HepG2 (cell line): ENCODE results near the gene C6orf136. TPM values are rescaled to one million over a fixed set of nuclear protein-coding genes. Genes with fewer than 3 reads are reported as not detected.

Experiments
- CEBPG ChIP-seq: IDR thresholded peaks from 2 replicates; pipeline ENCODE4 v1.6.1; 2016
- DR1 ChIP-seq: sonication (generic); formaldehyde crosslinking; IDR thresholded peaks from 2 replicates; pipeline ENCODE4 v1.8.0; 2021; ENCODE audit warnings: mild to moderate bottlenecking, missing genetic modification reagents, inconsistent platforms
- FOXA3 ChIP-seq: IDR thresholded peaks from 2 replicates; pipeline ENCODE4 v1.6.1; 2016; ENCODE audit warnings: missing genetic modification reagents, missing compliant biosample characterization
- FUBP1 ChIP-seq: sonication (generic); formaldehyde crosslinking; IDR thresholded peaks from 2 replicates; pipeline ENCODE4 v1.5.1; 2020; ENCODE audit warnings: missing genetic modification reagents, mild to moderate bottlenecking, borderline replicate concordance
- HBP1 ChIP-seq: IDR thresholded peaks from 2 replicates; pipeline ENCODE4 v1.6.1; 2016; ENCODE audit warnings: low read depth, control low read depth
- KLF12 ChIP-seq: sonication (generic); formaldehyde crosslinking; IDR thresholded peaks from 2 replicates; pipeline ENCODE4 v1.4.0; 2020; ENCODE audit warnings: missing genetic modification reagents, borderline replicate concordance
- KLF9 ChIP-seq: IDR thresholded peaks from 2 replicates; pipeline ENCODE4 v1.6.1; 2016; ENCODE audit warnings: low read depth
- SOX6 ChIP-seq, 2 experiments: fragments of 450-650 bp in 1 of 2; sonication (generic) in 1 of 2; formaldehyde crosslinking in 1 of 2; IDR thresholded peaks; 2 replicates each; pipeline versions ENCODE4 v1.4.0 to v1.6.1; 2017 to 2020; ENCODE audit warnings: antibody characterized with exemption in 1 of 2, mild to moderate bottlenecking in 1 of 2, missing genetic modification reagents in 1 of 2
- UBTF ChIP-seq: sonication (generic); formaldehyde crosslinking; IDR thresholded peaks from 2 replicates; pipeline ENCODE4 v1.4.0; 2020; ENCODE audit warnings: mild to moderate bottlenecking, missing genetic modification reagents
- ZNF512 ChIP-seq: sonication (generic); formaldehyde crosslinking; IDR thresholded peaks from 2 replicates; pipeline ENCODE4 v1.4.0; 2020; ENCODE audit warnings: mild to moderate bottlenecking, missing genetic modification reagents
- polyA plus RNA-seq, 8 experiments: library from polyadenylated mRNA; depleted of rRNA in 3 of 8; stranded (reverse) in 7 of 8; unstranded in 1 of 8; fragments of >200 nt; fragmentation: Illumina TruSeq in 4 of 8; extraction: Trizol in 4 of 8; gene quantifications; 2 replicates each; pipeline versions ENCODE4 v1.2.1 to v1.2.3, GENCODE V29; 2011 to 2016; ENCODE audit warnings: low read depth in 4 of 8, missing spikeins in 1 of 8, mixed read lengths in 1 of 8; ENCODE audit not compliant: insufficient read depth in 1 of 8
- total RNA-seq, 5 experiments: library from RNA; depleted of rRNA; stranded (reverse); fragments of >200 nt; fragmentation: Illumina TruSeq; extraction: Trizol; gene quantifications; 2 replicates each; pipeline ENCODE4 v1.2.3, GENCODE V29; 2016; ENCODE audit warnings: low read depth in 1 of 5
- TF ChIP-seq, protein P1 (sequence below): sonication (generic); formaldehyde crosslinking; IDR thresholded peaks from 2 replicates; pipeline ENCODE4 v1.8.0; 2022; ENCODE audit warnings: missing genetic modification reagents, mild to moderate bottlenecking, moderate library complexity, borderline replicate concordance
- TF ChIP-seq, protein P2 (sequence below): sonication (generic); formaldehyde crosslinking; IDR thresholded peaks from 2 replicates; pipeline ENCODE4 v1.4.0; 2020; ENCODE audit warnings: missing genetic modification reagents
- TF ChIP-seq, protein P3 (sequence below): IDR thresholded peaks from 2 replicates; pipeline ENCODE4 v1.6.1; 2016; ENCODE audit warnings: missing genetic modification reagents, missing compliant biosample characterization
- TF ChIP-seq, protein P4 (sequence below): IDR thresholded peaks from 2 replicates; pipeline ENCODE4 v1.6.1; 2016

Gene C6orf136
- total and polyA plus RNA-seq, 2 of the 13 experiments (the other 11 are each of a cell fraction or from before 2014, with no cell fraction given): 12.0 to 26.2 TPM

GRCh38 chr6:30672445-30673253 lies 25.7 kb downstream of the C6orf136 start, which contains the start of gene DHX16 (continued):
- 0 out of 2 replicates have a peak, but pooled peaks have one; percentile 26 for TF ChIP-seq CEBPG (CRISPR knock-in tag)
- TF ChIP-seq SOX6 (IDR thresholded peaks at IDR 0.05): no peak
- TF ChIP-seq SOX6 (CRISPR knock-in tag; IDR thresholded peaks at IDR 0.05): peak; percentile 78
- 0 out of 2 replicates have a peak, but pooled peaks have one; percentile 40 for TF ChIP-seq HBP1 (CRISPR knock-in tag)
- TF ChIP-seq FUBP1 (CRISPR knock-in tag): no peak
- TF ChIP-seq, protein P1, sequence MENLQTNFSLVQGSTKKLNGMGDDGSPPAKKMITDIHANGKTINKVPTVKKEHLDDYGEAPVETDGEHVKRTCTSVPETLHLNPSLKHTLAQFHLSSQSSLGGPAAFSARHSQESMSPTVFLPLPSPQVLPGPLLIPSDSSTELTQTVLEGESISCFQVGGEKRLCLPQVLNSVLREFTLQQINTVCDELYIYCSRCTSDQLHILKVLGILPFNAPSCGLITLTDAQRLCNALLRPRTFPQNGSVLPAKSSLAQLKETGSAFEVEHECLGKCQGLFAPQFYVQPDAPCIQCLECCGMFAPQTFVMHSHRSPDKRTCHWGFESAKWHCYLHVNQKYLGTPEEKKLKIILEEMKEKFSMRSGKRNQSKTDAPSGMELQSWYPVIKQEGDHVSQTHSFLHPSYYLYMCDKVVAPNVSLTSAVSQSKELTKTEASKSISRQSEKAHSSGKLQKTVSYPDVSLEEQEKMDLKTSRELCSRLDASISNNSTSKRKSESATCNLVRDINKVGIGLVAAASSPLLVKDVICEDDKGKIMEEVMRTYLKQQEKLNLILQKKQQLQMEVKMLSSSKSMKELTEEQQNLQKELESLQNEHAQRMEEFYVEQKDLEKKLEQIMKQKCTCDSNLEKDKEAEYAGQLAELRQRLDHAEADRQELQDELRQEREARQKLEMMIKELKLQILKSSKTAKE (CRISPR knock-in tag): no peak
- TF ChIP-seq DR1 (CRISPR knock-in tag): 0 out of 2 replicates have a peak, but pooled peaks have one; percentile 47
- TF ChIP-seq, protein P2, sequence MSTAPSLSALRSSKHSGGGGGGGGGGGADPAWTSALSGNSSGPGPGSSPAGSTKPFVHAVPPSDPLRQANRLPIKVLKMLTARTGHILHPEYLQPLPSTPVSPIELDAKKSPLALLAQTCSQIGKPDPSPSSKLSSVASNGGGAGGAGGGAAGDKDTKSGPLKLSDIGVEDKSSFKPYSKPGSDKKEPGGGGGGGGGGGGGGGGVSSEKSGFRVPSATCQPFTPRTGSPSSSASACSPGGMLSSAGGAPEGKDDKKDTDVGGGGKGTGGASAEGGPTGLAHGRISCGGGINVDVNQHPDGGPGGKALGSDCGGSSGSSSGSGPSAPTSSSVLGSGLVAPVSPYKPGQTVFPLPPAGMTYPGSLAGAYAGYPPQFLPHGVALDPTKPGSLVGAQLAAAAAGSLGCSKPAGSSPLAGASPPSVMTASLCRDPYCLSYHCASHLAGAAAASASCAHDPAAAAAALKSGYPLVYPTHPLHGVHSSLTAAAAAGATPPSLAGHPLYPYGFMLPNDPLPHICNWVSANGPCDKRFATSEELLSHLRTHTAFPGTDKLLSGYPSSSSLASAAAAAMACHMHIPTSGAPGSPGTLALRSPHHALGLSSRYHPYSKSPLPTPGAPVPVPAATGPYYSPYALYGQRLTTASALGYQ: peak; percentile 65; the same call in 1 of the 2 replicates
- TF ChIP-seq KLF12 (CRISPR knock-in tag): peak; percentile 59; the same call in 1 of the 2 replicates
- peak; percentile 92; the same call in 1 of the 2 replicates for TF ChIP-seq KLF9
- no peak; the same call in 1 of the 2 replicates for TF ChIP-seq ZNF512
- peak; percentile 93 for TF ChIP-seq UBTF
- TF ChIP-seq, protein P3, sequence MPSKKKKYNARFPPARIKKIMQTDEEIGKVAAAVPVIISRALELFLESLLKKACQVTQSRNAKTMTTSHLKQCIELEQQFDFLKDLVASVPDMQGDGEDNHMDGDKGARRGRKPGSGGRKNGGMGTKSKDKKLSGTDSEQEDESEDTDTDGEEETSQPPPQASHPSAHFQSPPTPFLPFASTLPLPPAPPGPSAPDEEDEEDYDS (CRISPR knock-in tag): no peak; the same call in 1 of the 2 replicates
- peak; percentile 71; the same call in 1 of the 2 replicates for TF ChIP-seq FOXA3
- TF ChIP-seq, protein P4, sequence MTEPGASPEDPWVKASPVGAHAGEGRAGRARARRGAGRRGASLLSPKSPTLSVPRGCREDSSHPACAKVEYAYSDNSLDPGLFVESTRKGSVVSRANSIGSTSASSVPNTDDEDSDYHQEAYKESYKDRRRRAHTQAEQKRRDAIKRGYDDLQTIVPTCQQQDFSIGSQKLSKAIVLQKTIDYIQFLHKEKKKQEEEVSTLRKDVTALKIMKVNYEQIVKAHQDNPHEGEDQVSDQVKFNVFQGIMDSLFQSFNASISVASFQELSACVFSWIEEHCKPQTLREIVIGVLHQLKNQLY (CRISPR knock-in tag): no peak
